Stomach (tissue), 4 donors: ENCODE results near the gene WNT4.

Experiments used
- EP300 ChIP-seq: sonication (generic); formaldehyde crosslinking; IDR thresholded peaks from one replicate; pipeline ENCODE4 v1.6.1; 2017; ENCODE audit warnings: antibody characterized with exemption
- POLR2A ChIP-seq, 4 donors: fragments of 450-650 bp; IDR thresholded peaks; one replicate each; pipeline ENCODE4 v1.6.1; 2016; ENCODE audit warnings: antibody characterized with exemption in 4 of 4, control low read depth in 2 of 4, mild to moderate bottlenecking in 1 of 4, moderate library complexity in 1 of 4
- TF ChIP-seq, protein P1 (sequence below), 7 experiments: fragments of 450-650 bp in 4 of 7; fragments of 200-600 bp in 3 of 7; sonication (generic) in 3 of 7; IDR thresholded peaks; one replicate each; pipeline ENCODE4 v1.5.1; 2016 to 2019; ENCODE audit warnings: antibody characterized with exemption in 7 of 7, control low read depth in 2 of 7, mild to moderate bottlenecking in 1 of 7

DNA sequence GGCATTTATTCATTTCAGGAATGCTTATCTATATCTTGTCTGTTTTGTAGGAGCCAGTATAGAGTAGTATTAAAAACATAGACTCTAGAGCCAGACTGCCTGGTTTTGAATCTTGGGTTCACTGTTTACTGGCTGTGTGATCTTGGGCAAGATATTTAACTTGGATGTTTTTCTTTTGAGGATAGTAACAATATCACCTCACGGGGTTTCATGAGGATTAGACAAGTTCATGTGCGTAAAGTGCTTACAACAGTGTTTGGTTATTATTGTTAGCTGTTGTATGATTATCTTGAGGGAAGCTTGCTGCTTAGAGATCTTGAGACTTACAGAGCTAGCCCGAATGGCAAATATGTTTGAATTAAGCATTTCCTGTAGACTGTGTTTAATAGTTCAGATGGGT is 40.2 kb downstream of the WNT4 start:
- TF ChIP-seq, protein P1, sequence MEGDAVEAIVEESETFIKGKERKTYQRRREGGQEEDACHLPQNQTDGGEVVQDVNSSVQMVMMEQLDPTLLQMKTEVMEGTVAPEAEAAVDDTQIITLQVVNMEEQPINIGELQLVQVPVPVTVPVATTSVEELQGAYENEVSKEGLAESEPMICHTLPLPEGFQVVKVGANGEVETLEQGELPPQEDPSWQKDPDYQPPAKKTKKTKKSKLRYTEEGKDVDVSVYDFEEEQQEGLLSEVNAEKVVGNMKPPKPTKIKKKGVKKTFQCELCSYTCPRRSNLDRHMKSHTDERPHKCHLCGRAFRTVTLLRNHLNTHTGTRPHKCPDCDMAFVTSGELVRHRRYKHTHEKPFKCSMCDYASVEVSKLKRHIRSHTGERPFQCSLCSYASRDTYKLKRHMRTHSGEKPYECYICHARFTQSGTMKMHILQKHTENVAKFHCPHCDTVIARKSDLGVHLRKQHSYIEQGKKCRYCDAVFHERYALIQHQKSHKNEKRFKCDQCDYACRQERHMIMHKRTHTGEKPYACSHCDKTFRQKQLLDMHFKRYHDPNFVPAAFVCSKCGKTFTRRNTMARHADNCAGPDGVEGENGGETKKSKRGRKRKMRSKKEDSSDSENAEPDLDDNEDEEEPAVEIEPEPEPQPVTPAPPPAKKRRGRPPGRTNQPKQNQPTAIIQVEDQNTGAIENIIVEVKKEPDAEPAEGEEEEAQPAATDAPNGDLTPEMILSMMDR (IDR thresholded peaks at IDR 0.05) = no peak
- no peak for TF ChIP-seq POLR2A (IDR thresholded peaks at IDR 0.05)
- no peak for TF ChIP-seq EP300
